GM06990 (cell line): Measurements from ENCODE around the gene LSMEM2.

Experiments used
- DNase-seq: peaks from one replicate; pipeline ENCODE4 v3.0.0-alpha.2; 2011; ENCODE audit not compliant: insufficient read length; ENCODE audit errors: extremely low read depth
- H3K27me3 ChIP-seq: replicated peaks from 2 replicates; pipeline ENCODE4 v1.6.0; 2011; ENCODE audit warnings: low read length; ENCODE audit not compliant: control insufficient read depth, insufficient read depth
- H3K36me3 ChIP-seq: 2 replicates; pipeline ENCODE4 v1.5.1; 2011; ENCODE audit warnings: low read length; ENCODE audit not compliant: control insufficient read depth, insufficient read depth
- H3K4me3 ChIP-seq: replicated peaks from 2 replicates; pipeline ENCODE4 v1.5.1; 2011; ENCODE audit warnings: low read depth, mild to moderate bottlenecking, control low read depth, low read length
- CTCF ChIP-seq: IDR thresholded peaks from 2 replicates; pipeline ENCODE4 v1.5.1; 2011; ENCODE audit warnings: low read length, control low read depth, mild to moderate bottlenecking, inconsistent platforms; ENCODE audit not compliant: insufficient read depth, poor library complexity, severe bottlenecking

LSMEM2 gene

GRCh38 chr3:50327943-50328691 is 49.2 kb downstream of the LSMEM2 start, which contains the start of gene TUSC2:
TUSC2 (minus strand) TSS chr3:50328223; CDS start chr3:50328099, 124 bp downstream.
- Histone ChIP-seq H3K27me3 (no peaks in the 10 kb centered on the region), H3K36me3 (peaks cover 30% of the 10 kb centered on the region), H3K4me3 (peak within 1 kb of the TSS; percentile 90)
- TF ChIP-seq CTCF, result no peak
- DNase-seq, result peak; percentile 90

GRCh38 chr3:50330330-50330729 is 51.4 kb downstream of the LSMEM2 start:
- DNase-seq, result no peak
- Histone ChIP-seq H3K4me3 (no peak overlapping the region), H3K36me3 (peaks cover 33% of the 10 kb centered on the region), H3K27me3 (no peaks in the 10 kb centered on the region)
- no peak for TF ChIP-seq CTCF

GRCh38 chr3:50331364-50331907 is 52.5 kb downstream of the LSMEM2 start:
- Histone ChIP-seq H3K27me3 (no peaks in the 10 kb centered on the region), H3K4me3 (no peak overlapping the region), H3K36me3 (peaks cover 30% of the 10 kb centered on the region)
- DNase-seq, result no peak
- TF ChIP-seq CTCF, result no peak

GRCh38 chr3:50333744-50334328 is 54.9 kb downstream of the LSMEM2 start:
- H3K36me3 ChIP-seq, result peaks cover 30% of the 10 kb centered on the region
- no peak overlapping the region for H3K4me3 ChIP-seq
- no peak for DNase-seq
- TF ChIP-seq CTCF, result no peak
- H3K27me3 ChIP-seq, result no peaks in the 10 kb centered on the region

GRCh38 chr3:50334339-50335075 is 55.6 kb downstream of the LSMEM2 start:
- Histone ChIP-seq H3K4me3 (no peak overlapping the region), H3K27me3 (no peaks in the 10 kb centered on the region), H3K36me3 (peaks cover 30% of the 10 kb centered on the region)
- no peak for DNase-seq
- TF ChIP-seq CTCF, result no peak
